Stimulated activated CD4-positive, alpha-beta T cell treated with anti-CD3 and anti-CD28 coated beads, Interleukin-1b, Interleukin-23, amount 100 ng/mL, for 48 hours (primary cell): ENCODE data around the gene LLPH.

ENCODE experiments used
- DNase-seq: peaks from one replicate; pipeline ENCODE4 v3.0.0-alpha.2; 2020

LLPH gene

DNA sequence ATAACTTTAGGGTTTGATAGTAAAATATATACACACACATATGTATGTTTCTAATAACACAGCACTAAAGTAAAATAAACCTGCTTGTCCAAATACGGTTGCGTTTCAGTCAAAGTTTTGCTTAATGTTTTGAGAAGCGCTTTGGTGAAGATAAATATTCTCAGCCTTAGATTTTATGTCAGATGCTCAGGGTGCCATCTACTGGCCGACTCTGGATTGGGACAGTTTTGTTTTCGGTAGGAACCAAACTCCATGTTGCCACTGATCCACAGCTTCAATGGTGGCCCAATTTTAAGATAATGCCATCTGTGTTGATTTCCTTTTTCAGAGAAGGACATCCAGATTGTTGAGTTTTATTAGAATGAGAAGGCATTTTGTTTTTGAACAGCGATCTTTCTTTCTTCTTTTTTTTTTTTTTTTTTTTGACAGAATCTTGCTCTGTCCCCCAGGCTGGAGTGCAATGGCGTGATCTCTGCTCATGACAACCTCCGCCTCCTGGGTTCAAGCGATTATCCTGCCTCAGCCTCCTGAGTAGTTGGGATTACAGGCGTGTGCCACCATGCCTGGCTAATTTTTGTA, 43.1 kb downstream of the LLPH start:
- DNase-seq: peak; percentile 38

- DNase-seq: no peak
These were observed 44.6 kb downstream of the LLPH start for GRCh38 chr12:66085998-66086397.

DNA sequence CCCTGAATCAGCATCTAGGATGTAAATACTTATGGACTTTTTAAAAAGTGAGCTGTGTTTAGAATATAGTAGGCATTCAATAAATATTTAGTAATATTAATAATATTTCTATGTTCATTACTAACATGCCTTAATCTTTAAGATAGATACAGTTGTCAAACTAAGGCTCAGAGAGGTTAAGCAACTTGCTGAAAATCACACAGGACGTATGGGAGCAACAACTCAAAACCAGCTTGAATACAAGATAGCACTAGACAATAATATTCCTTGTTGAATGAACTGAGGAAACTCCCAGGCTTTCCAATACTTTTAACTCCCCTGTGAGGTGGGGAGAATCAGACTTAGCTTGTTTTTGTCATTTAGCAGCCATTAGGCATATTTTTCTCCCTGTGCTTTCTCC, 45.3 kb downstream of the LLPH start:
- DNase-seq: no peak

GRCh38 chr12:66083766-66084165, 46.8 kb downstream of the LLPH start:
- no peak for DNase-seq

- DNase-seq: no peak
These were observed 47.8 kb downstream of the LLPH start for GRCh38 chr12:66082744-66083143.

- no peak for DNase-seq
These were observed 49.8 kb downstream of the LLPH start for GRCh38 chr12:66080791-66081190.

GRCh38 chr12:66077542-66077941, 53.0 kb downstream of the LLPH start:
- no peak for DNase-seq

GRCh38 chr12:66074561-66074960, 56.0 kb downstream of the LLPH start:
- no peak for DNase-seq

- DNase-seq: no peak
These were observed 58.0 kb downstream of the LLPH start for GRCh38 chr12:66072566-66072965.

DNA sequence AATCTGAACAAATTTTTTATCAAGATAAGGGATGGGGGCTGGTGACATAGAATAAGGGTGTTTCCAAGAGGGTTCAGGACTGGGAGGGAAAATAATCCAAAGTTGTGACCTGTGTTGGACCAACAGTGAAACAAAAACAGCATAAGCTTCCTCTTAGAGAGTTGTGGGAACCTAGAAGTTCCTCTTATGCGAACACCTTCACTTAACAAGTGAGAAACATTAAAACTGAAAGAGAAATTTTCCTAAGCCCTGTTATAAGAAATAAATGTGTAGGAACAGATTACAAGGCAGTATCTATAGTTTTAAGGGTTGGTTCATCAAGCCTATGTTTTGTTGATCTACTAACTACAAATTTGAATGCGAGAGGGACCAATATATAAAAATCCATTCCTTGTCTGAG, 58.4 kb downstream of the LLPH start:
- DNase-seq: no peak

- DNase-seq: no peak
These were observed 59.0 kb downstream of the LLPH start for GRCh38 chr12:66071549-66071948.

DNA sequence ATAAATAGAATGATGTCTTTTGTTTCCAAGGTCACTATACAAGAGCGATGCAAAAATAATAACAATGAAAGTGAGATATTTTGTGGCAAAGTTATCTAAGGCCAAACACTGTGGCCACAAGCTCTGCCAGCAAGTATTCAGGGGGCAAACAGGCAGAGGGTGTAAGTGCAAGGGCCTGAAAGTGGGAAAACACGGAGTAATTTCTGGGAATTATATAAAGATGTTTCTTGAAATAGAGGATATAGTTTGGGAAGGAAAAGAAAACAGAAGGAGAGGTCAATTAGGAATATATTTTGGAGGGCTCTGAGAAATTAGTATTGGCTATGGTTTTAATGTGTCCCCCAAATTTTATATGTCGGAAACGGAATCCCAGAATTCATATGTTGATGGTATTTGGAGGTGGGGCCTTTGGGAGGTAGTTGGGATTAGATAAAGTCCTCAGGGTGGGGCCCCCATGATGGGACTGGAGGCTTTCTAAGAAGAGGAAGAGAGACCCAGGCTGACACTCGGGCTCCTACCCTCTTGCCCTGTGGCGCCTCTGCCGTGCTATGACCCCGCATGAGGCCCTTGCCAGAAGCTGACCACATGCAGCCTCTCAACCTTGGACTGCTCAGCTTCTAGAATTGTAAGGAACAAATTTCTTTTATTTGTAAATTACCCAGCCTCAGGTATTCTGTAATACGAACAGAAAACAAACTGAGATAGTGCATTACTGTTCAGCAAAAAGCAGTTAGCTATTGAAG, 60.0 kb downstream of the LLPH start:
- no peak for DNase-seq

GRCh38 chr12:66066929-66067523, 63.5 kb downstream of the LLPH start:
- DNase-seq: no peak
